ENCODE data around the gene UTRN. TPM values are rescaled to one million over a fixed set of nuclear protein-coding genes. Genes with fewer than 3 reads are reported as not detected.

UTRN gene
- total RNA-seq = 10 to 100 TPM; 35.3 to 39.9 TPM

DNA sequence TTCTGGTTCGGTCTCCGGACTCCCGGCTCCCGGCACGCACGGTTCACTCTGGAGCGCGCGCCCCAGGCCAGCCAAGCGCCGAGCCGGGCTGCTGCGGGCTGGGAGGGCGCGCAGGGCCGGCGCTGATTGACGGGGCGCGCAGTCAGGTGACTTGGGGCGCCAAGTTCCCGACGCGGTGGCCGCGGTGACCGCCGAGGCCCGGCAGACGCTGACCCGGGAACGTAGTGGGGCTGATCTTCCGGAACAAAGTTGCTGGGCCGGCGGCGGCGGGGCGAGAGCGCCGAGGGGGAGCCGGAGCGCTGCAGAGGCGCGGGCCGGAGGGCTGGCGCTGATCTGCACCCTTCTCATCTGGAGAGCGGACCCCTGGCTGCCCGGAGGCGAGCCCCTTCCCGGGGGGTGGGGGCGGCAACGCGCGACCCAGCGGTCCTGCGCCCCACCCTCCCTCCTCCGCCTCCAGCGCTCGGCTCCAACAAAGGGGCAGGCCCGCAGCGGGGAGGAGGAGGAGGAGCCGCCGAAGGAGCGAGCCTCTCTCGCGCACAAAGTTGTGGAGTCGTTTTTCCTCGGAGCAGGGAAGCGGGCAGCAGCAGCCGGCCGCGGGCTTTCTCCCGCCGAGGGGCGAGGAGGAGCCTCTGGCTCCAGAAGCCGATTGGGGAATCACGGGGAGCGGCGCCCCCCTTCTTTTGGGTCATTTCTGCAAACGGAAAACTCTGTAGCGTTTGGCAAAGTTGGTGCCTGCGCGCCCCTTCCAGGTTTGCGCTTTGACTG, at the start of gene UTRN:
UTRN (plus strand) TSS at position 553 of the 765 bp plus-strand sequence. CDS start 6,494 bp downstream, outside the sequence.
- peak; percentile 64 for DNase-seq
- peaks cover 21% of the 10 kb centered on the region for H3K27me3 Mint-ChIP-seq (ENCODE audit: low read depth)
- H3K27ac Mint-ChIP-seq = no peak within 1 kb of the TSS
- H3K4me1 Mint-ChIP-seq (ENCODE audit: low read depth) = peaks cover 12% of the 10 kb centered on the region
- CTCF ChIA-PET = interaction anchor here (0.7 to 1.4 kb wide), 3 partner anchors 58 to 197 kb away, joined by 3 to 8 read pairs (median 4); no protein-coding TSS in a partner anchor
- H3K4me3 Mint-ChIP-seq = peak within 1 kb of the TSS; percentile 86
- H3K9me3 Mint-ChIP-seq = no peaks in the 10 kb centered on the region
- H3K36me3 Mint-ChIP-seq (ENCODE audit: low read depth) = no peaks in the 10 kb centered on the region
- intact Hi-C loops (cut with micrococcal nuclease) = loop anchor here (1.0 to 2.0 kb wide), 10 partner anchors 37 to 221 kb away; partner anchors contain the start of gene SF3B5

GRCh38 chr6:144244688-144245087, 40.4 kb upstream of the UTRN start:
- intact Hi-C loops (cut with micrococcal nuclease) = loop anchor here (5.0 to 10.0 kb wide), 2 partner anchors 223 to 690 kb away; no protein-coding TSS in a partner anchor
- no peak for DNase-seq
- peaks cover 16% of the 10 kb centered on the region for H3K4me1 Mint-ChIP-seq (ENCODE audit: low read depth)
- no peaks in the 10 kb centered on the region for H3K36me3 Mint-ChIP-seq (ENCODE audit: low read depth)
- H3K27me3 Mint-ChIP-seq (ENCODE audit: low read depth) = peaks cover 3% of the 10 kb centered on the region
- CTCF ChIA-PET = no interaction called here
- H3K9me3 Mint-ChIP-seq = peaks cover 2% of the 10 kb centered on the region
- H3K4me3 Mint-ChIP-seq = no peak overlapping the region
- no peak overlapping the region for H3K27ac Mint-ChIP-seq

- no peak for DNase-seq
- Mint-ChIP-seq H3K9me3 (peaks cover 2% of the 10 kb centered on the region), H3K4me3 (no peak overlapping the region), H3K27me3 (ENCODE audit: low read depth) (peaks cover 4% of the 10 kb centered on the region), H3K4me1 (ENCODE audit: low read depth) (peaks cover 16% of the 10 kb centered on the region), H3K36me3 (ENCODE audit: low read depth) (no peaks in the 10 kb centered on the region), H3K27ac (no peak overlapping the region)
- intact Hi-C loops (cut with micrococcal nuclease) = loop anchor here (5.0 to 10.0 kb wide), 2 partner anchors 220 to 688 kb away; no protein-coding TSS in a partner anchor
- CTCF ChIA-PET = no interaction called here
These were observed 38.1 kb upstream of the UTRN start for GRCh38 chr6:144246988-144247387.

- peaks cover 16% of the 10 kb centered on the region for H3K4me1 Mint-ChIP-seq (ENCODE audit: low read depth)
- peak overlapping the region; percentile 9 for H3K27ac Mint-ChIP-seq
- peaks cover 2% of the 10 kb centered on the region for H3K9me3 Mint-ChIP-seq
- H3K36me3 Mint-ChIP-seq (ENCODE audit: low read depth) = no peaks in the 10 kb centered on the region
- intact Hi-C loops (cut with micrococcal nuclease) = loop anchor here (1.0 to 10.0 kb wide), 5 partner anchors 37 to 687 kb away; partner anchors contain the start of gene UTRN
- no peak overlapping the region for H3K4me3 Mint-ChIP-seq
- CTCF ChIA-PET = interaction anchor here (0.6 to 0.7 kb wide), 3 partner anchors 258 to 316 kb away, joined by 3 read pairs; no protein-coding TSS in a partner anchor
- peaks cover 4% of the 10 kb centered on the region for H3K27me3 Mint-ChIP-seq (ENCODE audit: low read depth)
- peak; percentile 23 for DNase-seq
These were observed 37.1 kb upstream of the UTRN start for GRCh38 chr6:144248003-144248402.

GRCh38 chr6:144248476-144249301, 36.4 kb upstream of the UTRN start:
- DNase-seq = peak; percentile 9
- Mint-ChIP-seq H3K27me3 (ENCODE audit: low read depth) (peaks cover 4% of the 10 kb centered on the region), H3K4me3 (no peak overlapping the region), H3K9me3 (peaks cover 2% of the 10 kb centered on the region), H3K36me3 (ENCODE audit: low read depth) (no peaks in the 10 kb centered on the region), H3K27ac (peak overlapping the region; percentile 32), H3K4me1 (ENCODE audit: low read depth) (peaks cover 16% of the 10 kb centered on the region)
- intact Hi-C loops (cut with micrococcal nuclease) = loop anchor here (1.0 to 10.0 kb wide), 5 partner anchors 37 to 686 kb away; partner anchors contain the start of gene UTRN
- CTCF ChIA-PET = interaction anchor here (0.6 kb wide), 2 partner anchors 257 to 317 kb away, joined by 3 read pairs; no protein-coding TSS in a partner anchor

DNA sequence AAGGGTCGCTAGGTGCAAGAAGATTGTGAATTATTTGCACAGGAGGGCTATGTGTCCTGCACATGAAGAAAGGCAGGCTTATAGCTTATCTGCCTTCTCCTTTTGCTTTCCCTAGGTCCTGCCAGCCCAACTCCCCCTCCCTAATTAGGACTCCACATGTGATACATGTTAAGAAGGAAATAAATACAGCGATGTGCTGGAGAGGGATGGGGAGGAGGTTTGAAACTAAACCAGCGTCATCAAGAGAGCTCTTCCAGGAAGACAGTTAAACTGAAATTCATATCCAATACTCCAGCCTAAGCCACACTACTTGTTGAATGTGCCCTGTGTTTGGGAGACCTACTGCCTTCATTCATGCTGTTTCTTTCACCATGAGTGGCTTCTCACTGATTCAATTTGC, 34.9 kb upstream of the UTRN start:
- H3K4me3 Mint-ChIP-seq = no peak overlapping the region
- intact Hi-C loops (cut with micrococcal nuclease) = no loop called here
- no peak for DNase-seq
- no peaks in the 10 kb centered on the region for H3K36me3 Mint-ChIP-seq (ENCODE audit: low read depth)
- H3K4me1 Mint-ChIP-seq (ENCODE audit: low read depth) = peaks cover 16% of the 10 kb centered on the region
- H3K27me3 Mint-ChIP-seq (ENCODE audit: low read depth) = peaks cover 4% of the 10 kb centered on the region
- H3K27ac Mint-ChIP-seq = no peak overlapping the region
- H3K9me3 Mint-ChIP-seq = peaks cover 2% of the 10 kb centered on the region
- CTCF ChIA-PET = no interaction called here

GRCh38 chr6:144252259-144252658, 32.9 kb upstream of the UTRN start:
- no peak for DNase-seq
- no peak overlapping the region for H3K4me3 Mint-ChIP-seq
- H3K9me3 Mint-ChIP-seq = no peaks in the 10 kb centered on the region
- H3K36me3 Mint-ChIP-seq (ENCODE audit: low read depth) = no peaks in the 10 kb centered on the region
- H3K27ac Mint-ChIP-seq = no peak overlapping the region
- peaks cover 12% of the 10 kb centered on the region for H3K4me1 Mint-ChIP-seq (ENCODE audit: low read depth)
- intact Hi-C loops (cut with micrococcal nuclease) = no loop called here
- H3K27me3 Mint-ChIP-seq (ENCODE audit: low read depth) = peaks cover 4% of the 10 kb centered on the region
- CTCF ChIA-PET = interaction anchor here (0.8 kb wide), 1 partner anchor 312 kb away, joined by 3 read pairs; no protein-coding TSS in a partner anchor

- Mint-ChIP-seq H3K27ac (no peak overlapping the region), H3K9me3 (no peaks in the 10 kb centered on the region), H3K4me3 (no peak overlapping the region), H3K4me1 (ENCODE audit: low read depth) (no peaks in the 10 kb centered on the region), H3K36me3 (ENCODE audit: low read depth) (no peaks in the 10 kb centered on the region), H3K27me3 (ENCODE audit: low read depth) (no peaks in the 10 kb centered on the region)
- CTCF ChIA-PET = no interaction called here
- intact Hi-C loops (cut with micrococcal nuclease) = loop anchor here (5.0 kb wide), 1 partner anchor 767 kb away; no protein-coding TSS in a partner anchor
- DNase-seq = no peak
These were observed 25.1 kb upstream of the UTRN start for GRCh38 chr6:144259986-144260385.

GRCh38 chr6:144262470-144263369, 22.4 kb upstream of the UTRN start:
- no peaks in the 10 kb centered on the region for H3K9me3 Mint-ChIP-seq
- no peaks in the 10 kb centered on the region for H3K36me3 Mint-ChIP-seq (ENCODE audit: low read depth)
- DNase-seq = peak; percentile 55
- no peak overlapping the region for H3K27ac Mint-ChIP-seq
- intact Hi-C loops (cut with micrococcal nuclease) = loop anchor here (1.0 to 5.0 kb wide), 2 partner anchors 220 to 765 kb away; no protein-coding TSS in a partner anchor
- no peaks in the 10 kb centered on the region for H3K4me1 Mint-ChIP-seq (ENCODE audit: low read depth)
- no peaks in the 10 kb centered on the region for H3K27me3 Mint-ChIP-seq (ENCODE audit: low read depth)
- CTCF ChIA-PET = interaction anchor here (0.6 to 1.1 kb wide), 2 partner anchors 217 to 440 kb away, joined by 3 to 7 read pairs; no protein-coding TSS in a partner anchor
- no peak overlapping the region for H3K4me3 Mint-ChIP-seq

- no peaks in the 10 kb centered on the region for H3K9me3 Mint-ChIP-seq
- intact Hi-C loops (cut with micrococcal nuclease) = loop anchor here (5.0 kb wide), 1 partner anchor 764 kb away; no protein-coding TSS in a partner anchor
- CTCF ChIA-PET = no interaction called here
- no peaks in the 10 kb centered on the region for H3K27me3 Mint-ChIP-seq (ENCODE audit: low read depth)
- no peak overlapping the region for H3K4me3 Mint-ChIP-seq
- no peak for DNase-seq
- no peaks in the 10 kb centered on the region for H3K4me1 Mint-ChIP-seq (ENCODE audit: low read depth)
- no peak overlapping the region for H3K27ac Mint-ChIP-seq
- H3K36me3 Mint-ChIP-seq (ENCODE audit: low read depth) = no peaks in the 10 kb centered on the region
These were observed 21.3 kb upstream of the UTRN start for GRCh38 chr6:144263786-144264185.

Measured in activated naive CD4-positive, alpha-beta T cell treated with anti-CD3 and anti-CD28 coated beads for 36 hours (primary cell).